ENCODE measurements around the gene PIGR.

Gene PIGR

GRCh38 chr1:206883160-206883559 is 63.1 kb downstream of the PIGR start:
- Histone ChIP-seq H3K27me3 (replicated peaks; ENCODE audit: control insufficient read depth, insufficient read depth, low read length) (no peaks in the 10 kb centered on the region), H3K4me3 (ENCODE audit: low read length) (no peak overlapping the region), H3K9me3 (ENCODE audit: control insufficient read depth, low read length) (peaks cover 12% of the 10 kb centered on the region), H3K36me3 (ENCODE audit: control insufficient read depth, insufficient read depth, low read length, severe bottlenecking) (no peaks in the 10 kb centered on the region), H3K4me1 (ENCODE audit: control insufficient read depth, insufficient read depth, low read length) (peaks cover 22% of the 10 kb centered on the region), H3K9ac (ENCODE audit: low read length) (no peak overlapping the region)
- peak; percentile 50 for DNase-seq (ENCODE audit: low read depth)

GRCh38 chr1:206882555-206882954 is 63.7 kb downstream of the PIGR start:
- no peak overlapping the region for H3K9ac ChIP-seq (ENCODE audit: low read length)
- peaks cover 22% of the 10 kb centered on the region for H3K4me1 ChIP-seq (ENCODE audit: control insufficient read depth, insufficient read depth, low read length)
- H3K4me3 ChIP-seq (ENCODE audit: low read length), result no peak overlapping the region
- no peak for DNase-seq (ENCODE audit: low read depth)
- H3K27me3 ChIP-seq (replicated peaks; ENCODE audit: control insufficient read depth, insufficient read depth, low read length), result no peaks in the 10 kb centered on the region
- peaks cover 18% of the 10 kb centered on the region for H3K9me3 ChIP-seq (ENCODE audit: control insufficient read depth, low read length)
- H3K36me3 ChIP-seq (ENCODE audit: control insufficient read depth, insufficient read depth, low read length, severe bottlenecking), result no peaks in the 10 kb centered on the region

- DNase-seq (ENCODE audit: low read depth), result no peak
Observed at GRCh38 chr1:206880314-206880713, 66.0 kb downstream of the PIGR start.

More at GRCh38 chr1:206880314-206880713, 66.0 kb downstream of the PIGR start:
- no peak overlapping the region for H3K9ac ChIP-seq (ENCODE audit: low read length)
- H3K4me1 ChIP-seq (ENCODE audit: control insufficient read depth, insufficient read depth, low read length), result peaks cover 17% of the 10 kb centered on the region
- no peaks in the 10 kb centered on the region for H3K27me3 ChIP-seq (replicated peaks; ENCODE audit: control insufficient read depth, insufficient read depth, low read length)
- no peak overlapping the region for H3K4me3 ChIP-seq (ENCODE audit: low read length)
- no peaks in the 10 kb centered on the region for H3K36me3 ChIP-seq (ENCODE audit: control insufficient read depth, insufficient read depth, low read length, severe bottlenecking)
- peaks cover 28% of the 10 kb centered on the region for H3K9me3 ChIP-seq (ENCODE audit: control insufficient read depth, low read length)

All from adipocyte (in vitro differentiated cells).